Panc1 (cell line): ENCODE data around the gene FRY. TPM values are rescaled to one million over a fixed set of nuclear protein-coding genes. Genes with fewer than 3 reads are reported as not detected.

Source experiments
- ATAC-seq: fragments of 200-7000 bp; cut with Tn5 transposase; 2 replicates; pipeline ENCODE4 v1.9.1; 2020; ENCODE audit warnings: mild to moderate bottlenecking, moderate library complexity
- BruUV-seq: library from RNA; stranded (reverse); fragments of 400-500 nt; replicated peaks from 2 replicates; lab custom pipeline; 2021; lab: Mats Ljungman, UMichigan
- CTCF ChIA-PET: fragments of 300-600 bp; sonication (Branson Sonifier 250); formaldehyde crosslinking; loops from one replicate; lab custom pipeline; 2022; ENCODE audit warnings: antibody characterized with exemption; lab: Charles Lee
- POLR2A ChIA-PET: fragments of 300-600 bp; sonication (Branson Sonifier 250); formaldehyde crosslinking; loops from one replicate; lab custom pipeline; 2022; ENCODE audit warnings: antibody characterized with exemption; lab: Charles Lee
- DNase-seq: peaks from one replicate; pipeline ENCODE4 v3.0.0-alpha.2; 2010; ENCODE audit warnings: low read depth, low spot score
- H3K27ac ChIP-seq: 2 replicates; pipeline ENCODE4 v1.5.1; 2011; ENCODE audit warnings: mild to moderate bottlenecking, low read length, inconsistent platforms
- H3K27me3 ChIP-seq: fragments of 200-500 bp; sonication (Bioruptor generic); 2 replicates; pipeline ENCODE4 v1.6.0; 2014; ENCODE audit warnings: low read length, inconsistent platforms; ENCODE audit not compliant: control insufficient read depth, insufficient read depth
- H3K36me3 ChIP-seq: fragments of 200-500 bp; sonication (Bioruptor generic); 2 replicates; pipeline ENCODE4 v1.5.1; 2014; ENCODE audit warnings: inconsistent platforms, mild to moderate bottlenecking, low read length, moderate library complexity; ENCODE audit not compliant: control insufficient read depth, insufficient read depth
- H3K4me1 ChIP-seq: 2 replicates; pipeline ENCODE4 v1.5.1; 2011; ENCODE audit warnings: inconsistent platforms, mild to moderate bottlenecking, low read length, moderate library complexity; ENCODE audit not compliant: control insufficient read depth, insufficient read depth
- H3K4me3 ChIP-seq, 2 experiments: 2 replicates each; pipeline ENCODE4 v1.5.1; 2011 to 2012; ENCODE audit warnings: low read depth in 2 of 2, low read length in 2 of 2, mild to moderate bottlenecking in 2 of 2, inconsistent platforms in 1 of 2, moderate library complexity in 1 of 2
- H3K9me3 ChIP-seq: fragments of 200-500 bp; sonication (Bioruptor generic); 2 replicates; pipeline ENCODE4 v1.5.1; 2014; ENCODE audit warnings: low read depth, mild to moderate bottlenecking, inconsistent platforms, low read length, moderate library complexity; ENCODE audit not compliant: control insufficient read depth, insufficient read depth
- CTCF ChIP-seq: fragments of 450-650 bp; IDR thresholded peaks from 2 replicates; pipeline ENCODE4 v1.5.1; 2017; ENCODE audit warnings: mild to moderate bottlenecking
- POLR2AphosphoS5 ChIP-seq: IDR thresholded peaks from 2 replicates; pipeline ENCODE4 v1.6.1; 2012; ENCODE audit warnings: mild to moderate bottlenecking, low read depth, low read length, moderate library complexity
- REST ChIP-seq, 2 experiments: IDR thresholded peaks; 2 replicates each; pipeline ENCODE4 v1.6.1; 2011 to 2012; ENCODE audit warnings: low read depth in 2 of 2, control low read depth in 1 of 2, low read length in 1 of 2, mild to moderate bottlenecking in 1 of 2, moderate library complexity in 1 of 2; ENCODE audit not compliant: insufficient read depth in 1 of 2
- SIN3A ChIP-seq: IDR thresholded peaks from 2 replicates; pipeline ENCODE4 v1.6.1; 2012; ENCODE audit warnings: low read depth, mild to moderate bottlenecking, low read length, moderate library complexity, borderline replicate concordance; ENCODE audit not compliant: insufficient read depth
- TCF7L2 ChIP-seq: IDR thresholded peaks from 2 replicates; pipeline ENCODE4 v1.6.1; 2011; ENCODE audit warnings: mild to moderate bottlenecking, low read depth, low read length, inconsistent platforms
- in situ Hi-C: cut with HindIII; loops from 2 replicates; pipeline ENCODE4 v1.10.0; 2016; ENCODE audit warnings: low sequenced_read_pairs, low pct_unique_long_range_greater_than_20kb
- intact Hi-C: fragments of 100-400 bp; cut with micrococcal nuclease; formaldehyde crosslinking; loops from one replicate; pipeline ENCODE4 v1.10.0; 2022; ENCODE audit not compliant: unreplicated experiment
- total RNA-seq: library from RNA; stranded (reverse); gene quantifications from one replicate; pipeline ENCODE4 v1.2.1, GENCODE V29; 2021; ENCODE audit not compliant: unreplicated experiment

FRY gene
- total RNA-seq, 1 experiment from 2014 or later = 0.18 TPM

DNA sequence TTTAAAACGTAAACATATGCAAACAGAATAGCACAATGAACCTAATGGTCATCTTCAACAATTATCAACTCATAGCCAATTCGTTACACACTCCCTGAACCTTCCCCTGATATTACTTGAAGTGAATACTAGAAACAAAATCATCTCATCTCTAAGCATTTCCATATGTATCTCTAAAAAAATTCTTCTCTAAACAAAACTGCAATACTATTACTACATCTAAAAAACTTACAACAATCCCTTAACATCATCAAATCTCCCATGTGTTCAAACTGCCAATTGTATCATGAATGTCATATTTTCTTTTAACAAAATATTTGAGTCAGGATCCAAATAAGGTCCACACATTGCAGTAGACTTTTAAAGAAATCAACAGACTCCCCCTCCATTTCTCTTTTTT is 61.4 kb downstream of the FRY start:
- ChIA-PET POLR2A (no interaction called here), CTCF (no interaction called here)
- in situ Hi-C loops = no loop called here
- no peak overlapping the region for H3K27ac ChIP-seq
- no peaks in the 10 kb centered on the region for H3K9me3 ChIP-seq
- intact Hi-C loops = no loop called here
- no peak for ATAC-seq
- no peak overlapping the region for H3K4me3 ChIP-seq
- H3K27me3 ChIP-seq = no peaks in the 10 kb centered on the region
- DNase-seq = no peak
- H3K36me3 ChIP-seq = no peaks in the 10 kb centered on the region
- TF ChIP-seq SIN3A (no peak), CTCF (no peak), TCF7L2 (no peak), POLR2AphosphoS5 (no peak), REST (IDR thresholded peaks at IDR 0.05; ENCODE audit: insufficient read depth in 1 of 2, low read depth in 2 of 2, low read length in 1 of 2) (no peak)
- BruUV-seq = no TSS peak
- H3K4me1 ChIP-seq = no peaks in the 10 kb centered on the region

GRCh38 chr13:32098272-32098671 is 66.7 kb downstream of the FRY start:
- no peaks in the 10 kb centered on the region for H3K27me3 ChIP-seq
- TF ChIP-seq SIN3A = no peak
- DNase-seq (no peak), ATAC-seq (no peak)
- no peak overlapping the region for H3K27ac ChIP-seq
- no peak overlapping the region for H3K4me3 ChIP-seq
- ChIA-PET CTCF (no interaction called here), POLR2A (no interaction called here)
- no peaks in the 10 kb centered on the region for H3K9me3 ChIP-seq
- H3K36me3 ChIP-seq = no peaks in the 10 kb centered on the region
- intact Hi-C loops (no loop called here), in situ Hi-C loops (no loop called here)
- BruUV-seq = no TSS peak
- H3K4me1 ChIP-seq = no peaks in the 10 kb centered on the region

DNA sequence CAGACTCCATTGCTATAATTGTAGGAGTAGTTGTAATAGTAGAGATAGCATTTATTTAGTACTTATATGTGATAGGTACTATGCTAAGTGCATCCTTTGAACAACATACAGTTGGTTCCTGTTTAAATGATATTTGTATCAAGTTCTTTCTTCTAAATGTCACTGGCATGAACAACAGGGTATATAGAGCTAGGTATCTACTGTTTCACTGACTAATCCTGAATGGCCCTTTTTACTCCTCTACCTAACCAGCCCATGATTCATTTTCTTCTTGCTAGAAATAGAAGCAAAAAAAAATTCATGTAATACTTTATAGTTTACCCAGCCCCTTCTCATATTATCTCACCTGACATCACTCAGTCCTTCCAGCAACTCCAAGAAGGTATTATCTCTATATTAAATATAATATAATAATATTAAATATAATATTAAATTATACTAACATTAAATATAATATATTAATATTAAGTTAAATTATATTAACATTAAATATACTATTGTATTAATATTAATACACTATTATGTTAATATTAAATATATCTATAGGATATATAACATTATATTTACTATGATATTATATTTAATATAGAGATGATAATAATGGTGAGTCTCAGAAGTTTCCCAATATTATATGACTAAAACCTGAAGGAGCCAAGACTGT is 74.2 kb downstream of the FRY start:
- ChIA-PET CTCF (no interaction called here), POLR2A (no interaction called here)
- BruUV-seq = no TSS peak
- intact Hi-C loops = no loop called here
- DNase-seq = no peak
- no peak overlapping the region for H3K4me3 ChIP-seq
- no peaks in the 10 kb centered on the region for H3K36me3 ChIP-seq
- H3K9me3 ChIP-seq = no peaks in the 10 kb centered on the region
- no peaks in the 10 kb centered on the region for H3K27me3 ChIP-seq
- ATAC-seq = no peak
- H3K4me1 ChIP-seq = no peaks in the 10 kb centered on the region
- in situ Hi-C loops = no loop called here
- TF ChIP-seq SIN3A (no peak), TCF7L2 (no peak), REST (IDR thresholded peaks at IDR 0.05; ENCODE audit: insufficient read depth in 1 of 2, low read depth in 2 of 2, low read length in 1 of 2) (no peak), POLR2AphosphoS5 (no peak), CTCF (no peak)
- no peak overlapping the region for H3K27ac ChIP-seq
